EH (cell line): ENCODE results near the gene GTF2IRD1.
"Not testable (repeated sequence)": the region's sequence is repeated elsewhere in the genome, so short reads cannot be mapped to it uniquely, and the experiment has no call there.

Source experiments
- DNase-seq: peaks from one replicate; pipeline ENCODE4 v3.0.0-alpha.2; 2015; ENCODE audit warnings: low read depth

Gene GTF2IRD1

GRCh38 chr7:74563639-74564038, 109.9 kb downstream of the GTF2IRD1 start:
- DNase-seq, result not testable (repeated sequence)

GRCh38 chr7:74567318-74567668, 113.6 kb downstream of the GTF2IRD1 start:
- DNase-seq, result no peak

GRCh38 chr7:74568658-74569057, 115.0 kb downstream of the GTF2IRD1 start:
- peak; percentile 20 for DNase-seq

GRCh38 chr7:74569501-74570075, 115.9 kb downstream of the GTF2IRD1 start:
- no peak for DNase-seq

- DNase-seq, result no peak
Observed at GRCh38 chr7:74570533-74571156, 116.9 kb downstream of the GTF2IRD1 start.

GRCh38 chr7:74572301-74572979, 118.7 kb downstream of the GTF2IRD1 start:
- no peak for DNase-seq

GRCh38 chr7:74573512-74573911, 119.8 kb downstream of the GTF2IRD1 start:
- DNase-seq, result no peak

- DNase-seq, result peak; percentile 19
Observed at GRCh38 chr7:74575083-74575784, 121.5 kb downstream of the GTF2IRD1 start.

- no peak for DNase-seq
Observed at GRCh38 chr7:74575811-74576210, 122.1 kb downstream of the GTF2IRD1 start.

- peak; percentile 58 for DNase-seq
Observed at GRCh38 chr7:74579800-74580685, 126.3 kb downstream of the GTF2IRD1 start.

GRCh38 chr7:74581916-74582440, 128.3 kb downstream of the GTF2IRD1 start:
- DNase-seq, result no peak

GRCh38 chr7:74582447-74583039, 128.8 kb downstream of the GTF2IRD1 start:
- DNase-seq, result no peak

GRCh38 chr7:74583630-74584029, 129.9 kb downstream of the GTF2IRD1 start:
- no peak for DNase-seq

- no peak for DNase-seq
Observed at GRCh38 chr7:74584160-74584954, 130.7 kb downstream of the GTF2IRD1 start.

- DNase-seq, result no peak
Observed at GRCh38 chr7:74585844-74586243, 132.1 kb downstream of the GTF2IRD1 start.

- no peak for DNase-seq
Observed at GRCh38 chr7:74586258-74587175, 132.8 kb downstream of the GTF2IRD1 start.

- peak; percentile 94 for DNase-seq
Observed at GRCh38 chr7:74587435-74588126, 133.9 kb downstream of the GTF2IRD1 start.

GRCh38 chr7:74590813-74591212, 137.1 kb downstream of the GTF2IRD1 start:
- DNase-seq, result no peak

- DNase-seq, result peak; percentile 77
Observed at GRCh38 chr7:74598558-74598957, 144.9 kb downstream of the GTF2IRD1 start.
